ENCODE measurements around the gene POMC.
"Not testable (repeated sequence)": the region's sequence is repeated elsewhere in the genome, so short reads cannot be mapped to it uniquely, and the experiment has no call there.

POMC gene

GRCh38 chr2:25176541-25177181 lies 8.3 kb upstream of the POMC start:
- no peak for DNase-seq

DNA sequence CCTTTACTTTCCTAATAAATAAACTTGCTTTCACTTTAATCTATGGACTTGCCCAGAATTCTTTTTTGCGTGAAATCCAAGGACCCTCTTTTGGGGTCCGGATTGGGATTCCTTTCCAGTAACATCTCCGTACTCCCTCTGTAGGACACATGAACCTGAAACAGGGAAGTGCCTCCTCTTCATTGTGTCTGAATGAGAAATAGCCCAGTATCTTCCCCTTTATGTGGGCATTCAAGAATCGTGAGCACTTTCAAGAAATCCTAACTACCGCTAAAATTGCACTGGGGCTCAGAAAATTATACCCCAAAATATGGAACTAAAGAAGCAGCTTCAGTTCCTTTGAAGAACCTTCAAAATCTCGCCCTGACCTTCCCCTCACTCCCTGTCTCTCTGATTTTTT lies 7.8 kb upstream of the POMC start:
- no peak for DNase-seq

- no peak for DNase-seq
Measured at GRCh38 chr2:25174192-25174861, 5.9 kb upstream of the POMC start.

DNA sequence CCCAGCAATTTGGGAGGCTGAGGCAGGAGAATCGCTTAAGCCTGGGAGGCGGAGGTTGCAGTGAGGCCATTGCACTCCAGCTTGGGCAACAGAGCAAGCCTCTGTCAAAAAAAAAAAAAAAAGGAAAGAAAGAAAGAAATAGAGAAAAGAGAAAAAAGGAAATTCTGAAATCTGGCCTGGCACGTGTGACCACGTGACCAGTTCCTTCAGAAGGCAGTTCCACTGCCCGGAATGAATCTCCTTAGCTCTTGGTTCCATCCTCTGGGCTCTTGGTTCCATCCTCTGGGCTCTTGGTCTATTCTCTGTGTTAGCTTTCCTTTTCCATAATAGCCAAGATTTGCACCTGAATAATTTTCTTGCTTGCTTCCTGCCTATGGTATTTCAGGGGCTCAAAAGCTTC lies 5.3 kb upstream of the POMC start:
- DNase-seq: no peak

DNA sequence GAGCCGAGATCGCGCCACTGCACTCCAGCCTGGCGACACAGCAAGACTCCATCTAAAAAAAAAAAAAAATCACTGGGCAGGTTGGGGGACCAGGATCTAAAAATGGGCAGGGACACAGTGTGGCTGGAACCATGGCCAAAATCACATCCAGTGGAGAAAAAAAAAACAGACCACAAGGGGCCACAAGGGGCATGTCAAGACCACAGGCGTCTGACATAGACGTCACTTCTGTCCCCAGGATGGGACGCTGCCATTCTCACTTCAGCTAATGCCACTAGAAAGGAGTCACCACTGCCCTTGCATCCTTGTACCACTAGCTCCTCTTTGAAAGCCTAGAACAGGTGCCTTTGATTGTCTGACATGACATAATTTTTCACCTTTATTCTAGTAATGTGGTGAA lies 2.5 kb upstream of the POMC start:
- DNase-seq: no peak

GRCh38 chr2:25169073-25169470 lies 692 bp upstream of the POMC start:
- DNase-seq: no peak

DNA sequence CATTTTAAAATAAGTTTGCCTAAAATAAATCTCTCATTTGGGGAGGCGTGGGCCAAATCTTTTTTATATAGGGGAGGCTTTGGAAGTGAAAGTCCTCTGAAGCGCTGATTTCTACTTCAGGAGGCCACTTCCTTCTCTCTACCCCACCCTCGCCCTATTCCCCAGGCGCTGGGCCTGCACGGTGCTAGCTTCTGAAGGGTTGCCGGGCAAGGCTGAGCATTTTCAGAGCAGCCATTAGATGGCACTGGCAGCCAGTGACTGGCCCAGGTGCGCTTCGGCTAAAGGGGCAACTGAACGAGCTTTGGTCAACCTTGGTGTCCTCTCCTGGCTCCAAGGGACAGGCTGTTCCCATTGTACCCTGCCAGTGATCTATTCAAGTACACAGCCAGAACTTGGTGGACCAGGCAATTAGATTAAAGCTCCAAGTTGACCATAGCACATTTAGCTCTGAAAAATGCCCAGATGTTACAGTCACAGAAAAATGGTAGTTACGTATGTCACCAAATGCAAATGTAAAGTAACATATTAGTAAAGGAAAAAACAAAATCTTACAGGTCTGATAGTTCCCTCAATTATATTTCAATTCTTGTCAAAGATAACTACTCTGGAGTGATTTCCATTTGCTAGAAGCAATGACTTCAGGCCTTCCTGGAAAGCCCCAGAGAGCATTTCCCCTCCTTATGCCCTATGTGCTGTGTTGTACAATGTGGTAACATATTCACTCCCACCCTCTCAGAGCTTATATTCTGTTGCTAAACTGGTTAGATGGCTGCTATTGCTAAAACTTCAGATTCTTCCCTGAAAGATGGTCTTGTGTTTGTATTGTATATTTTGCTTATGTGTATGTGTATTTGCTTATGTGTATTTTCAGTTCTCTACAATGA lies 2.1 kb downstream of the POMC start:
- DNase-seq: peak in 2 of 5 donors; percentile 8 to 39

- DNase-seq: no peak
Measured at GRCh38 chr2:25164561-25164960, 3.8 kb downstream of the POMC start.

GRCh38 chr2:25162061-25162460 lies 6.3 kb downstream of the POMC start:
- DNase-seq: not testable (repeated sequence)

GRCh38 chr2:25161055-25161781 lies 7.2 kb downstream of the POMC start:
- peak; percentile 21 to 65 (median 42) for DNase-seq

DNA sequence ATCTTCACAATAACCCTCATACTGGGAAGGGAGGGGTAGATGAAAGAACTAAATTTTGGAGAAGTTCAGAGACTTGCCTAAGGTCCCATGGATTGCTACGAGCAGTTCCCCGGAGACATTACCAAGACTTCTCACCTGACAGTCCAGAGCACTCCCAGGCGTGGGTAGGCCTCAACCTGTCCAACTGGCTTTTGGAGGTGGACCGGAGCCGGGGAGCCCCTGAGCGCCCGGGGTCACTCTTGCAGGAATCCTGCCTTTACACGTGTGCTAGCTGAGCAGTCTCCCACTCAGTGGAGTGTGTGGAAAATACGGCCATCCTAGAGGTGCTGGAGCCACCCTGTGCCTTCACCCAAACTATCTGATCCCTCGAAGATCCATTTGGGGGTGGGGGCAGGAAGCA lies 8.0 kb downstream of the POMC start:
- DNase-seq: no peak

GRCh38 chr2:25159949-25160348 lies 8.4 kb downstream of the POMC start:
- DNase-seq: no peak

DNA sequence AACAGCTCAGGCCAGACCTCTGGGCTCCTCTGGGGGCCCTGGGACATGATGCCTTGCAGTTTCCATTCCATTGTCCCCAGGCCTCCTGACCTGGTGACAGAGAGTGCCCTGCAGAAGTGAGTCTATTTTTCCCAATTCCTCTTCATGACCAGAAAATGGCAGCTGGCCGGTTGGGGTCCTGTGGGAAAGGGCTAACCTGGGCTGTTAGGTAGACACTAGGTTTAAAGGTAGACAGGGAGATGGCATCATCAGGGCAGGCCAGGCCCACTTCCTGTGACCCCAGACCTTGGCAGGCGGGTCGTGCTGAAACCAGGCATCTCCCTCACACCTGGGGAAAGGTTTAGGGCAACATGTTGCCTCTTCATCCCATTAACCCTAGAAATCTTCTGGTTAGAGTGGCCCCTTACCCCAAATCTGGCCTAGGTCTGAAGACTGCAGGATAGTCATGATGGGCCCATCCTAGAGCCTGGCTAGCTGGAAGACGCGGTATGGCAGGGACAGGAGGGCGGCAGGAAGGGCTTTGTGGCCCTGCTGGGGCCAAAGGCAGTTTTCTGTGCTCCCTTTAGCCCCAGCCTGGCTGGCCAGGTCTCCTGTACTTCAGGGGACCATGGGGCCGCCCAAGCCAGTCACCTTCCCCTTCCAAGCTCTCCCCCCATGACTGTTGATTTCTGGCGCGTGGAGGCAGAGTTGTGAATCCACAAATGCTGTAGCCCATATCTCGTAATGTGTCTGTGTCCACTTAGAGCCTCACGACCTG lies 10.1 kb downstream of the POMC start:
- DNase-seq: no peak

DNA sequence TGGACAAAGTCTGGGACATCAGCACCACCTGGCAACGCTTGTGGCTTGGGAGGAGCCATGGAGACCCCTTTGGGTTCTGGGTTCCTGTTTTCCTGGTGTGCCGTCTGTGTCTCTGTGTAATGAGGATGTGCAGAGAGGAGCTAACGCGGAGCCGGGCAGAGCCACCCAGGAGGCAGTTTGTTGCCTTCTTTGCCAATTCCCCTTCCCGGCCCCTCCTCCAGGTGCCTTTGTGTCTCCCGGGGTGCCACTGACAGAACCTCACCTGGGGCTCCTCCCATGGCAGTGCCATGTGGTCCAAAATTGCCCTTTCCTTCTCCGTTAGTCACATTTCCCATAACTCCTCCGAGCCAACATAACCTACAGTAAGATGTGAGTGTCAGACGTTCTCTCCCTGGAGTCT lies 13.0 kb downstream of the POMC start:
- DNase-seq: no peak

DNA sequence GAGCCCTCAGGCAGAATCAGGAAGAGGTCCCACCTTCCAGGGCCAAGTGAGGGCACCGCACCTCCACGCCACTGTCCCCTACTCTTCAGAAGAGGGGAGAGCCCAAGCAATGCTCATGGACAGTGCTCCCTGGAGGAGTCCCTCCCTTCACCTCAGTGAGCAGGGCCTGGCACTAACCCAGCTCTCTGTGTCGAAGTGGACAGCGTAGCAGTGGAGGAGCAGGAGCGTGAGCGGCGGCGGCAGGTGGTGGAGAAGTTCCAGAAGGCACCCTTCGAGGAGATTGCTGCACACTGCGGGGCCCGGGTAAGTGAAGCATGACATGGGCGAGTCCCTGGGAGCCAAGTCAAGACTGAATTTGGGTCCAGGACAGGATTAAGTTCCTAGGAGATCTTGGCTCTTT lies 16.7 kb downstream of the POMC start:
- DNase-seq: no peak

GRCh38 chr2:25150993-25151392 lies 17.4 kb downstream of the POMC start:
- not testable (repeated sequence) for DNase-seq

- DNase-seq: no peak
Measured at GRCh38 chr2:25149646-25150045, 18.7 kb downstream of the POMC start.

DNA sequence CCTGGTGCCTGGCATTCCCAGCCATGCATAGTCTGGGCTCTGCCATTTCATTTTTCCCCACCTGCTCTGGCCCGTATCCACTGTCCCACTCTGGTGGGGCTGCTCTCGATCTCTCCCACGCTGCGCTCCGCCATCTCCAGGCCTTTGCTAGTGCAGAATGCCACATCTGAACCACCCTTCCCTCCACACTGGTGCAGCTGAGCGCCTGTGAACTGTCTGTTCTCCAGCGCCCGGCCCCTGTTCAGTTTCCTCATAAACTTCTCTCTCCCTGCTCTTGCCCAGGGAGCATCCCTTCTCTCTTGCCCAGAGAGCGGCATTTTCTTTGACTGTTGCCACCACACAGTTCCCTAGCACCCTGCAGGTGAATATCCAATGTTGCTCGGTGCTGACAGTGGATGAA lies 21.5 kb downstream of the POMC start:
- DNase-seq: no peak

DNA sequence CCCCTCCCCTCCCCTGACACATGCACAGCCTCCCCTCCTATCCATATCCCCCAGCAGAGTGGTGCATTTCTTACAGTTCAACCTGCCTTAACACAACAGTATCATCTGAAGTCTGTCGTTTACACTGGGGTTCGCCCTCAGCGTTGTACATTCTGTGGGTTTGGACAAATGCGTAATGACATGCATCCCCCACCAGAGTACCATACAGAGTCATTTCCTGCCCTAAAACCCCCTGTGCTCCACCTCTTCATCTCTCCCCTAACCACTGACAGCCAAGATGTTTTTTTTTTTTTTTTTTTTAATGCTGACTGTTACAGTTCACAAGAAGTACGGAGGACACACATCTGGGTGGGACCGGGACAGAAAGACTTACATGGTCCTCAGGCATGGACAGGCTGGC lies 22.6 kb downstream of the POMC start:
- DNase-seq: no peak

DNA sequence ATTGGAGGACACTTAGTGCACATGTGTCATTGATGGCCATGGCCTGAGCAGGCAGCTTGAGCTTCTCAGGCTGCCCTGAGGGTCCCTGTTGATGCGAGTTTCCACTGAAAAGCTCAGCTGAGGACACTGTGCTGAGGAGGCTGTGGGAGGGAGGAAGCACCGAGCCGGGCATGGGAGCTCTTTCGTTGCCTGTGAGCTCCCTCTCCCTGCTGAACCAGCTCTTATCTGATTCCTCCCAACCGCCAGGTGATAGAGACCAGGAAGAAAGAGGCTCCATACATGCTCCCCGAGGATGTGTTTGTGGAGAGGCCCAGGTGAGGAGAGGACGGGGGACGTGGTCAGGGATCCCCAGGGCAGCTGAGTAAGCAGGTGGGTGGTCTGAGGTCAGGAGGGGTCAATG lies 27.3 kb downstream of the POMC start:
- DNase-seq: no peak

GRCh38 chr2:25140535-25140934 lies 27.8 kb downstream of the POMC start:
- DNase-seq: not testable (repeated sequence)

- no peak for DNase-seq
Measured at GRCh38 chr2:25132693-25133092, 35.7 kb downstream of the POMC start.

- DNase-seq: no peak
Measured at GRCh38 chr2:25132299-25132635, 36.1 kb downstream of the POMC start.
